Activated T-helper 9 cell treated with anti-CD3 and anti-CD28 coated beads, Interleukin-2, amount 50 U/mL, for 16 hours (primary cell): Measurements from ENCODE around the gene DENND2A.
"Not testable (repeated sequence)": the region's sequence is repeated elsewhere in the genome, so short reads cannot be mapped to it uniquely, and the experiment has no call there.

ENCODE experiments used
- DNase-seq: peaks from one replicate; pipeline ENCODE4 v3.0.0-alpha.2; 2020; ENCODE audit warnings: low read depth

Gene DENND2A

DNA sequence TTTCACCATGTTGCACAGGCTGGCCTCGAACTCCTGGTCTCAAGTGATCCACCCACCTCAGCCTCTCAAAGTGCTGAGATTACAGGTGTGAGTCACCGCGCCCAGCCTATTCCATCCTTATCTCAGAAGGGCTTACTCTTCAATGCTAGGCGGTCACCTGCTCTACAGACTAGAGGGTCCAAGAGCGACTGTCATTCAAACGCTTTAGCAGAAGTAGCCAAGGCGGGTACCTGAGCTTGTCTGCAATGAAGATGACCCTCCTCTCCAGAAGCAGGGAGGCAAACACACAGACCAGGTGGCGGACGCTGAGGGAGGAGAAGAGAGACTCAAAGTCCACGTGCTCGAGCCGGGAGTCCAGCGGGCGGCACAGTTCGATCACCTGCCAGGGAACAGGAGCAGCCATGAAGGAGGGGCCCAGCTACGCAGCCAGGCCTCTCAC, 96.2 kb downstream of the DENND2A start:
- DNase-seq = no peak

DNA sequence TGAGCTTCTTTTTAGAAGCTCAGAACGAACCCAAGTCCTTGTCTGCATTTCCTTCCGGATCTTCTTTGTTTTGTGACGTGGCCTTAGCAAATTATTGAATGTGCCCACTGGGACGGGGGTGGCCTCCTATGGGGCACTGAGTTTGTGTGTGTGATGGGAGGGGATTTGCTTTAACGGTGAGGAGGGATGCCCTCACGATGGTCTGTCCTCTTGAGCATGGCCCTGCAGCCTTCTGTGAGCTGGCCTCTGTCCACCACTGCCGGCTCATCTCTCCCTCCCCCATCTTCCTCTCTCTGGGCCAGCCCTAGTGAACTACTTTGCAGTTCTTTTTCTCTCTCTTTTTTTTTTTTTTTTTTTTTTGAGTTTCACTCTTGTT, 98.4 kb downstream of the DENND2A start:
- DNase-seq = no peak

DNA sequence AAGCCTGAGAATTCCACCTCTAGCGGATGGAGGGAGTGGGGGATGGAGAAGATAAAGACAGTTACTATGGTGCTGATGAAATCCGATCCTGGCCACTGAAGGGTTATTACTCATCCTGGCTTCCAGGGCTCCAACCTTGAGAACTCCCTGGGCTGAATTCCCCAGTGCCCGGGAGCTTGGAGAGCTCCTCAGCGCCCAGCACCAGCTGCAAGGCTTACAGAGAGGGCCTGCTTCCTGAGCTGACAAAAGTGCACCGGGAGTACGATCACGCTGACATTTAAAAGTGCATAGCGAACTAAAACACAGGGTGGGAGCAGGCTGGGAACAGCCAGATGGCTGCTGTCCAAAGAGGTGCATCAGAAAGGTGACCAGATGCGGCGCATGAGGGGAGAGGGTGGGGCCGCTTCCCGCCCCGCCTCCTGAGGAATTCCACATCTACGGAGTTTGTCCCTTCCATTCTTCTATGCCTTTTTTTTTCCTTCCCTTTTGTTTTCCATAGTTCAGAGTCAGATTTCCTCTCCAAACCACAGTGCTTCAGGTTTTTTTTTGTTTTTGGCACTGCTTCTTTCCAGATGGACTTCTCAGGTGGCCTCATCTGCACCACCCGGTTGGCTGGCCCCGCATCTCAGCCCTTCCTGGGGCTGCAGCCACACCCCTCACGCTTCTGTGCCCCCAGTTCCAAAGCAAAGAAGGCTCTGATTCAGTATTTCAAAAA, 98.9 kb downstream of the DENND2A start:
- no peak for DNase-seq

- no peak for DNase-seq
Observed at GRCh38 chr7:140541176-140541512, 99.5 kb downstream of the DENND2A start.

DNA sequence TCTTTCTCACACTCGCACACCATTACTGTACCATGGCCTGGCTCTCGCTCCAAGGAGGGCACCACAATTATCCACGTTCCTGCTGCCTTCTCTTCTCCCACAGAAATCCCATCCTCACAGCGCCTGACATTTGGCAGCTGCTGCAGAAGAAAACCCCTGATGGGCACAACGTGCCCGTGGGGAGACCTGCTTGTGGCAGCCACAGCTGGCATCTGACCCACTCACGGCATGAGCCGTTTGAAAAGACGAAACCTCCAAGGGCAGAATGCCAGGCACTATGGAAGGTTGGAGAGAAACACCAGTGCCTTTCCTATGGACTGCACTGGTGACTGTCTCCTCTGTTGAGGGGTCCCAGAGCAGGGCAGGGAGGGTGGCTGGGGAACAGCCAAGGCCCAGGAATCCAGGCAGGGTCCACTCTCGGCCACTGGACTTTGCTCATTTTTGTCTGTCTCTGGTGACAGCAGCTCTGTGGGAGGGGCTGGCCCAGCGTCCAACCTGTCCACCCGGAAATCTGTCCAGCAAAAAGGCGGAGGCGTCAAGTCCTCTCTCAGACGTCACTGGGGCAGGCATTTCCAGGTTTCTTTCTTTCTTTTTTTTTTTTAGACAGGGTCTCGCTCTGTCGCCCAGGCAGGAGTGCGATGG, 100.4 kb downstream of the DENND2A start:
- no peak for DNase-seq

DNA sequence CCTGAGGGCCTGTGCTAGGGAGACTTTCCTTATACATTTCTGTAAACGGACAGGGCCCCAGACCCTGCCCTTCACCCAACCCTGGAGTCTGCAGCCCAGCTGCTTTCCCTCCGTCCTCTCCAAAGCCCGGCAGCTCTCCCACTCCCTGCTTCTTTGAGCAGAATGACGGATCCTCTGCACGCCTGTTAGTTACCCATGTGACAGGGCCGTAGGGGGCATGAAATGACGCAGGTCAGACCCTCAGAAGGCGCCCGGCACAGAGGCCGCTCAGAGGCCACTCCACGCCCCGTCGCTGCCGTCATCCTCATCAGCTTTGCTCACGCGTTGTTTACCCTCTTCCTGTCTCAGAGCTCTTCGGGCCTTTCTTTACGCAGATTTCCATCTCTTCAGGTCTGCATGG, 101.2 kb downstream of the DENND2A start:
- DNase-seq = no peak

GRCh38 chr7:140537750-140538482, 102.7 kb downstream of the DENND2A start:
- no peak for DNase-seq

DNA sequence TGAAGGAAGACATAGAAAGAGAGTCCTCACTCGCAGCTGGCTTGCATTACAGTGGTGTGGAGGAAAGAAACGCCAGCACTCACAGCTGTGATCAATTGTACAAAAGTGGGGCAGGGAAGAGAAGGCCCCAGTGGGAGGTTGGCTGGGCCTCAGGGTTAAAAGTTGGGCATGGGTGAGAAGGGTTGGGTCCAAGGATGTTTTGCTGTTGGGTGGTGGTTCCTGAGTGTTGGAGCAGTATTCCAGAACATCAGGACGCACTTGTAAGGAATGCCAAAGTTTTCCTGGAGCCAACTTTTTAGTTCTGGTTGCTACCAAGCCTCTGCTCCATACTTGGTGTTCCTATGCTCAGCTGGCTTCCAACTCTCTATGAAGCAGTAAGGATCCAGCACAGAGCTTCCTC, 105.9 kb downstream of the DENND2A start:
- no peak for DNase-seq

GRCh38 chr7:140533394-140533872, 107.2 kb downstream of the DENND2A start:
- DNase-seq = no peak

- DNase-seq = not testable (repeated sequence)
Observed at GRCh38 chr7:140529428-140529827, 111.2 kb downstream of the DENND2A start.

DNA sequence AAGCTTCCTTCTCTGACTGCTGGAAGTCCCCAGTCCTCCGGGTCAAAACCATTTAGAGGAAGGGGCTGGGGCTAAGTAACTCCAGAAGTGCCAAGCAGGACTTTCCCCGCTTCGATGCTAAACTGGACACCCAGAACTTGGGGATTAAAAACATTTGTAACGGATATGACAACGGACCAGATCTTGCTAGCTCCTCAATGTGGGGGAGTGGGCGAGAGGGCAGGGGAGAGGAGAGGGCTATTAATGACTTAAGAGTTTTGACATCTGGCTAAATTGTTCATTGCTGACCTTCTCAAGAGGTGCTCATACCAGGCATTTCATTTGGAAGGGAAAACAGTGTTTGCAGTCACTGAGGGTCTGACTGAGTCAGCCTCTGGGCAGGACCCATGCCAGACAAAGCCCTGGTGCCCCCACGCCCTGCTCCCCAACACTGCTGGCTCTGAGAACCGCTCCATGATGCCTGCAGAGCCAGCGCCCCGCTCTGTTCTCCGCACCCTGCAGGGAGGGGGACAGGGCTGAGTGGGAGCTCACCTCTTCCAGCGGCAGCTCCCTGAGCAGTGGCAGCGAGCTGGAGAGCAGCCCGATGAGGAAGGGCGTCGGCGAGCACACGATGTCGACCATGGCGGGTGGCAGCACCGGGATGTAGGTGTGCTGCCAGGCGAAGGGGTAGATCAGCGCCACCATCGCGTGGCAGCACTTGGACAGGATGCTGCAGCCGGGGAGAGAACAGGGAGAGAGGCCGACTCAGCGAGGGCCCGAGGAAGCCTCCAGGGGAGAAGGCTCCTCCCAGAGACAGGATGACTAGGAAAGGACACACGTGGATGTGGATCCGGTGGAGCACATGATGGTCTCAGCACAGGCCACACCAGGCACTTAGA, 113.6 kb downstream of the DENND2A start:
- no peak for DNase-seq

DNA sequence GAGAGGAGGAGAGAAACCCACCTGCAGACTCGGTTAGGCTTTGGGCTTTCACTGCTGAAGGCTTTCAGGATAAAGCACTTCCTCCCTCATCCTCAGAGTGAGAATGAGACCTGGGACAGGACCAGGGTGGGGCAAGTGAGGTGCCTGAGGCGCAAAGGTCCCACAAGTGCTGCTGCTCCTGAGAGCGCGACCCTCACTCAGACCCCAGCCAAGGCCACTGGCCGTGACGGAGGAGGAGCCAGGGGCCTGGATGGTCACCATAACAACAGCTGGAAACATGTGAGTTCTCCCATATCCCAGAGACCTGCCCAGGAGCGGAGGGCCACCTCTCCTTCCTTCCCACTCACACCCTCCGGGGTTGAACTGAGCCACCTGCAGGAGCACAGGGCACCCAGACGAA, 114.4 kb downstream of the DENND2A start:
- no peak for DNase-seq

DNA sequence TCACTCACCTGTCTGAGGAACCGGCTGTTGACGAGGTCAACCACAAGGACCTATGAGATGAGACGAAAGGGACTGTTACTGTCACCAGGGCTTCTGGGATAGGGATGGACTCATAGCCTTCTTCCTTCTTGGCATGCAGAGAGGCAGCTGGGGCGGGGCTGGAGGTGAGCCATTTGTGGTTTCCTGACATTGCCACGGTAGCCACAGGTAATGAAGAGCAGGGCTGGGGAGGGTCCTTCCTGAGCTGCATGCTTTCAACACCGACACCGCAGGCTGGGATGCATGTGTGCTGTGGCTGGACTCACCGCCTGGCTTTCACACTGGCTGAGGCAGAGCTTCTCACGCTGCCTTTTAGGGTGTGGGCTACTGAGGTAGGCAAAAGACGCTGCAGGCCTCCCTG, 114.9 kb downstream of the DENND2A start:
- peak; percentile 14 for DNase-seq

DNA sequence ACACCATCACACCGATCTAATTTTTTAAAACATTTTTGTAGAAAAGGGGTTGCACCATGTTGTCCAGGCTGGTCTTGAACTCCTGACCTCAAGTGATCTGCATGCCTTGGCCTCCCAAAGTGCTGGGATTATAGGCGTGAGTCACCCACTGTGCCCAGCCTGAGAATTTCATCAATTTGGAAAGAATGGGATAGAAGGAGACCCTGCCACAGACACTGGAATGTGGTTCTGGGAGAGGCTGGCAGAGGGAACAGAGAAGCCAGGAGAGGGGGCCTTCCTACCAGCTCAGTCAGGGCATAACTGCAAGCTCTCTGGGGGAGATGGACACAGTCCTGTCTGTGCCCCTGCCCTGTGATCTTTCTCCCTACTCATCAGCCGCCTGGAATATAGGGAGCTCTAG, 119.2 kb downstream of the DENND2A start:
- DNase-seq = no peak

DNA sequence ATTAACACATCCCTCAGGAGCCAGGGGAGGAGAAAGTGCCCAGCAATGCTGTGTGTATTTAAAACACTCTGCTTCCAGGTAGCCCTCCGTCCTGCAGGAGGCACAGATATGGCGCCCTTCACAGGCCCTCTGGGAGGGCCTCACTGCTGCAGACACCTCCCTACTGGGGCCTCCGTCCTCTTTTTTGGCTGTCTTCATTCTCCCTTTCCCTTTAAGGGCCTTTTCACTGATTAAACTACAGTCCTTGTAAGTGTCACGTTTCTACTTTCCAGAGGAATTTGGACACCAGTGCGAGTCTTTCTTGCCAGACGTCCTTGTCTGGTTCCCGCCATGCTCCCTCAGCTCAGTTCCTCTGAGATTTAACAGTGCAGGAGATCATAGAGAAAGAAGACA, 121.6 kb downstream of the DENND2A start:
- no peak for DNase-seq

GRCh38 chr7:140518370-140519006, 122.1 kb downstream of the DENND2A start:
- no peak for DNase-seq

DNA sequence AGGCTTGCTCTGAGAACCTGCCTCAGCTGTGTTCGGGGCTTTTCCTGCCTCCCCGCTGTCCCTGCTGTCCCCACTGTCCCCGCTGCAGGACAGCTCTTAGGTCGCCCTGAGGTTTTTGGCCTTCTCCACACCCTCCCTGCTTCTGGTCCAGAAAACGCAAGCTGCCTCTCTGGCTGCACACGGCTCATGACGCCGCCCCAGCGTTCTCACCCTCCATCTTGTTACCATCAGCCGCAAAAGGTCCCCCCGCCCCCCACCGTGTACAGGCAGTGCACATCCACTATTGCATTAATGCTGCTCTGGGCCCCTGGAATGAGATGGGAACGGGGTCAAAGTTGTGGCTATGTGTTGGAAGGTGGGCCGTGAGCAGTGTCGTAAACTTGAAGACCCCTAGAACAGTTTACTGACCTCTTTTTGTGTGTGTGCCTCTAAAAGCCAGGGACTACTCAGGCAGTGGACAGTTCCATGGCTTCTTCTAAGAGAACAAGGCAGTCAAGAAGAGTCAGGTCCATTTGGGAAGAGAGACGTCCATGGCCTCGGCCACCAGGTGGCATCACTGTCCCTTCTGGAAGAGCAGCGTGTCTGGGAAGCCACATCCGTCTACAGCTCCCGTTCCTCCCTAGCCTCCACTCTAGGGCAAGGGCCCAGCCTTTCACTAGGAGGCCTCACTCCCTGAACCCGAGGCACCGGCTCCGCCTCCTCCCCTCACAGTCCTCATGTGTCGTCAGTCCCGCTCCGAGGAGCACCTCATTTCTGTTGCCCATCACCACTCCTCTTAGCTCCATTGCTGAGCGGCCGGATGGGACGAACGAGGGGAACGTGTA, 122.9 kb downstream of the DENND2A start:
- peak; percentile 47 for DNase-seq

GRCh38 chr7:140512317-140513000, 128.2 kb downstream of the DENND2A start:
- no peak for DNase-seq

- DNase-seq = no peak
Observed at GRCh38 chr7:140509789-140510188, 130.8 kb downstream of the DENND2A start.

DNA sequence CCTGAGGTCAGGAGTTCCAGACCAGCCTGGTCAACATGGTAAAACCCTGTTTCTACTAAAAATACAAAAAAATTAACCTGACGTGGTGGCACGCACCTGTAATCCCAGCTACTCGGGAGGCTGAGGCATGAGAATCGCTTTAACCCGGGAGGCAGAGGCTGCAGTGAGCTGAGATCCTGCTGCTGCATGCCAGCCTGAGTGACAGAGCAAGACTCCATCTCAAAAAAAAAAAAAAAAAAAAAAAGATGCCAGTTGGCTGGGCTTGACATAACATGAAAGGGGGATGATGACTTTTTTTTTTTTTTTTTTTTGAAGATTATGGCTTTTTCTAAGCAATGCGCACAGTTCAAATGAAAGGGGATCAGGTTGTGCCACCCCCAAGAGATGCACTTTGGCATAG, 133.1 kb downstream of the DENND2A start:
- DNase-seq = not testable (repeated sequence)
